GM21528 (cell line): ENCODE results near the gene CCR3.
"Not testable (repeated sequence)": the region's sequence is repeated elsewhere in the genome, so short reads cannot be mapped to it uniquely, and the experiment has no call there.

Experiments used
- ATAC-seq: cut with Tn5 transposase; IDR thresholded peaks from one replicate; pipeline ENCODE4 v1.9.1; 2021; ENCODE audit warnings: mild to moderate bottlenecking, moderate library complexity; ENCODE audit not compliant: unreplicated experiment, low FRiP score

Gene CCR3

GRCh38 chr3:46242120-46242519 lies at the start of gene CCR3:
TSS of gene CCR3 (plus strand) at chr3:46242460. CDS start at chr3:46265159, 22,699 bp downstream.
- ATAC-seq: no peak

GRCh38 chr3:46192939-46193338 lies 49.3 kb upstream of the CCR3 start:
- ATAC-seq: no peak

GRCh38 chr3:46193436-46193835 lies 48.8 kb upstream of the CCR3 start:
- ATAC-seq: no peak

GRCh38 chr3:46194868-46195553 lies 47.2 kb upstream of the CCR3 start:
- ATAC-seq: no peak

- no peak for ATAC-seq
Measured at GRCh38 chr3:46196261-46196957, 45.9 kb upstream of the CCR3 start.

- no peak for ATAC-seq
Measured at GRCh38 chr3:46200211-46200610, 42.0 kb upstream of the CCR3 start.

GRCh38 chr3:46200790-46201189 lies 41.5 kb upstream of the CCR3 start:
- no peak for ATAC-seq

GRCh38 chr3:46202535-46202934 lies 39.7 kb upstream of the CCR3 start:
- ATAC-seq: no peak

- ATAC-seq: no peak
Measured at GRCh38 chr3:46203681-46204080, 38.6 kb upstream of the CCR3 start.

GRCh38 chr3:46205286-46205960 lies 36.8 kb upstream of the CCR3 start:
- no peak for ATAC-seq

GRCh38 chr3:46206282-46207015 lies 35.8 kb upstream of the CCR3 start:
- ATAC-seq: no peak

- ATAC-seq: not testable (repeated sequence)
Measured at GRCh38 chr3:46207514-46207913, 34.7 kb upstream of the CCR3 start.

- no peak for ATAC-seq
Measured at GRCh38 chr3:46208167-46208704, 34.0 kb upstream of the CCR3 start, which contains the start of gene CCR1. TSS of gene CCR1 (minus strand) at chr3:46208313. CDS start at chr3:46204313, 4,000 bp downstream.

GRCh38 chr3:46209053-46209452 lies 33.2 kb upstream of the CCR3 start:
- no peak for ATAC-seq

GRCh38 chr3:46209746-46210470 lies 32.4 kb upstream of the CCR3 start:
- no peak for ATAC-seq

GRCh38 chr3:46212101-46212500 lies 30.2 kb upstream of the CCR3 start:
- ATAC-seq: no peak

- ATAC-seq: no peak
Measured at GRCh38 chr3:46213201-46213600, 29.1 kb upstream of the CCR3 start.

- ATAC-seq: no peak
Measured at GRCh38 chr3:46214751-46215352, 27.4 kb upstream of the CCR3 start.

- ATAC-seq: no peak
Measured at GRCh38 chr3:46215810-46216414, 26.3 kb upstream of the CCR3 start.
